Measurements from ENCODE around the gene ZMYND8.
A peak's percentile ranks its signal among the peaks of the same experiment; 100 is the strongest.

ZMYND8 gene

DNA sequence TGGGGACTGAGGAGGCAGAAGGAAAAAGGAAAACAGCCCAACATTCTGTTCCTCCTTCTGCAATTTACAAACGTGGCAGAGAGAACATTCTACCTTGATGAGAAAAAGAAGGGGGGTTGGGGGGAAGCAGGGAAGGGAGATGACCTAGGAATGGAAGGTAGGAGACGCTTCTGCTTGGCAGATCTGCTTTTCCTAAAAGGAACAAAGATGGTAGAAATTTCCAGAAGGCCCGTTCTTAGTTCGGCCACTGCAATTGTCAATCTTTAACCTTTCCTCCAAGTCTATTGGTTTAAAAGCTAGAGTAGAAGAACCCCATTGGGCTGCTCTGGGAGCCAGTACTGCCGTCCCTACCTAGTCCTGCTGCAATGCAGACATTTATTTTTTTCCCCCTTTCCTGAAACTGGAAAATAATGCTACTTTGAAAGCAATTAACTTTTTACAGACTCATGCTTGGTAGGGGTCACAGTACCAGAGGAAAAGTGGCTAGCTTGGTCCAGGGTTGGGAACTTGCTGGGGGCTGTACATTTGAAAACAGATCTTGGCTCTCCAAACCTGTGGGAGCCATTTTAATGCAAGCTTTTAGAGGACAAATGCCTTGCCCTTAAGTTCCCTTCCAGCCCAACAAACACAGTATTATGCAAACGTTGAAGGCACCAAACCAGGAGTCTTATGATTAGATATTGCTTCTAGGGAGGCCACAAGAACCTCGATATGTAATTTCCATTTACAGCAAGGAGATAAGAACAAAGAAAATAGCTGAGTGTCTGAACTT is 2.6 kb downstream of the ZMYND8 start:
- DNase-seq, result no peak

DNA sequence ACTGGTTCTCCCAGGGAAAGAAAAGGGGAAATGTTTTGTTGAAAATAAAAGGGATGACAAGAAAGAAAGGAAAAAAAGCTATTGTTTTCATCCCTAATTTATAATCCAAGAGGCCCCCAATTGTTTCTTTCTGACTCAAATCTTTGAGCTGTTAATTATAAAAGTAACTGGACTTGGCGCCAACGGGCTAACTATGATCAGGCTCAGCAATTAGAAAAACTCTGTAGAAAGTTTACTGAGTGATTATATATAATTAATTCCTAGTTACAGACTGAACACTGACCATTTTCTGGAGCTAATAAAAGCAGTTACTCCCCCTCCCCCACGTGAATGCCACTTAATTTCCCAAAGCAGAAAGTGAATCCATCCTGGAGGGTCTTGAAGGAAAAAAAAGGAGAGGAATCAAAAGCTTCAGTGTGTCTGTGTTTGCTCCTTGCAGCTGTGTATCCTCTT is 3.2 kb downstream of the ZMYND8 start:
- DNase-seq, result no peak

DNA sequence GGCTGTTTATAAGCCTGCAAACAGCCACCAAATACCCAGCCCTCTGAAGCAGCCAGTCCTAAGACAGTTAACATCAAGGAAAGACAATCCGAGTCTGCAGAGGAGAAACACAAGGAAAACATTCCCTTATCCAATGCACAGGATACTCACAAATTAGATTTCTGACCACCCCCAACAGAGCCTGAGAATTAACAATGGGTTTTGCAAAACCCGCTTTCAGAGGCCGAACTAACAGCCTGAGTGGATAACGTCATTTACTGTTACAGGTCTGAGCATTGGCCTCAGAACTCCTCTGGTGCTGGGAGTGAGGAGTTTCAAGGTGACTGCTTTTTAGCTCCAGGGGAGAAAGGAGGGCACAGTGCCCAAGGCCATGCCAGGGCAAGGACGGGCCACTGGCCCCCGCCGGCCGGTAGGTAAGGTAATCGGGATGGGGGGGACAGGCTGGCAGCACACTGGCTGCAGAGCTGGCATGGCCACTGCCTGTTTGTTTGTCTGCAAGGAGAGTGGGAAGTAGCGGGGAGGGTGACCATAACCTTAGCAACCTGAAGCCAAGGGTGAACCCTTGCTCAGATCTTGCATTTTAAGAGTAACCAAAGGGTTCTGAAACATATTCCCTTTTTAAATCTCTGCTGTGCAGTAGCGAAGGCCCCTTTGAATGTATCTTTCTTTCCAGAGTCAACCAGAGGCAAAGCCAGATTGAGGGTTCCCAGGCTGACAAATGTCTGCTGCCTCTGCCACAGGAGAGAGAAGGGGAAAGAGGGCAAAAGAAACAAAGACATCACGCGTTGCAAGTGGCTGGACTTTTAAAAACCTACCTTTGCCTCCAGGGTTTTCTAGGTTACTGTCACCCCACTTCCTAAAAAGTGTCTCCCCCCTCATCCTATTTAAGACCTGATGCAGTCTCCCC is 3.9 kb downstream of the ZMYND8 start:
- no peak for DNase-seq

DNA sequence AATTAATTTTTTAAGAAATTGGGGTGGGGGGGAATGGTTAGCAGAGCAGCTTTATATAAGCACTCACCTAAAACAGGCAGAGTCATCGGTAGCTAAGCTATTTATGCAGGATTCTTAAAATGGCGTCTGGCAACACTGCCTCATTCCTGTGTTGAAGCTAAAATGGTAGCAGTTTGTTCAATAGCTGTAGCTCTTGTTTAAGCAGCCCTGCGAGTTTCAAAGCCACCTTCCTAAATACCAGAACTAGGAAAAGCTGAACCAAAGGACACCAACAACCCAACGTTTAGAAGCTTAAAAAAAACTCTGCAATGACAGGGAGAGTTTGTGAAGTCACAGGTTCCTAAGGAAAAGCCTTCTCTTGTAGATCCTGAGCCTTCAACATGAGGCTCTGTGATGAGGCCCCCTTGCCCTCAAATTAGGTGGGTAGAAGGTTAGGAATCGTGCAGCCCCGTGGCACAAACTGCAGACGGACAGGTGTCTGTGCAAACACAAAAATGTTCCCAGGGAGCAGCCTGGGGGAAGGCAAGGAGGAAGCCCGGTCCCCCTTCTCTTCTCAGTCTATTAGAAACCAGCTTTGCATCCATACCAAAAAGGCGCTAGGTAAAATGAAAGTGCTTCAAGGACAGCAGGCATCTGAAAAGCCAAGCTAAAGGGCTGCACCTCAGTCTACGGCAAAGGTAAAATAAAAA is 4.7 kb downstream of the ZMYND8 start:
- DNase-seq, result no peak

DNA sequence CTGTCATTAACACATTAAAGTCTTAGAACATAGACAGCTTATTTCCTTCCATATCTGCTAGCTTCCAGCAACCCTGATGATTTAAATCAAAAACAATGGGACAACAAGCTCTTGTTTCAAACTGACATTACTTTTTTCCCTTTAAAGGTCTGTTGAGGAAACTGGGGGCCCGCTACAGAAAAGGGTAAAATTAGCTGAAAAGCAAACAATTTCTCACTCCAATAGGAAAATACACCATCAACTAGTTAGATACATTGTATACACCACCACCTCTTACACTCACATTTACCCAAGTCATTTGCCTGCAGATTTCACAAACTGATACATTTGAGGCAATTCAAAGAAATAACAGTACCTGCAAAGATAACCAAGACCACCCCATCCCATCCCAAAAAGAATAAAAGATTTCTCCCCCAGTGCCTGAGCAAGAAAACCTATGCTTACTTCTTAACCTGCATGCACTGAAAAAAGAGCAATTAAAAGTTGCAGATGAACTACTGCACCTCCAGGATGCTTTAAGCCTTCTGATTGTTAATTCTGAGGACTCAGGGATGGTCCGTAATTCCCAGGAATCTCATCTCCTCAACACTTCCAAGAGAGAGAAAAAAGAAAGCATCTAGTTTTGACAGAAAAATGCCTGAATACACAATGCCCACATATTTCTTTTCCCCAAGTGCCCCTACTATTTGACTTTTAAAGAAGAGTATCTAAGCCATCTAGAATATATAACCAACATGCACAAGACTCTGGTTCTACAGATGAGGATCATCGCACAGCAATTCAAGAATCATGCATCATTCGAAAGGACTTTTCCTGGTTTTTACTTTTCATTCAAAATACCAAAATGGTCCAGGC is 5.6 kb downstream of the ZMYND8 start:
- no peak for DNase-seq

DNA sequence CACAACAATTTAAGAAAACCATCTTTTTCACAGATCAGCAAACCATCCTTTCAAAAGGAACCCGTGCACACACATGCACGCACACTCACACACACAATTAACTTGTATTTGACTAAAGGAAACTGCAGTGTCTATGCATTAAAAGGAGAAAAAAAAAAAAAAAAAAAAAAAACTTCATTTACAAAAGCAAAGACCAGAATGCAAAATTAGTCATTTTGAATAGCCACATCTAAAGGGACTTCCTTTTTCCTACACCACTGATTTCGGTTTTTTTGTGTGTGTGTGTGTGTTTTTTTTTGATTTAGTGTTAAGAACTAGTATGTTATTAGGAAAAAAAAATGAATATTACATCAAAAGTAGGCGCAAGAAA is 6.3 kb downstream of the ZMYND8 start:
- no peak for DNase-seq

DNA sequence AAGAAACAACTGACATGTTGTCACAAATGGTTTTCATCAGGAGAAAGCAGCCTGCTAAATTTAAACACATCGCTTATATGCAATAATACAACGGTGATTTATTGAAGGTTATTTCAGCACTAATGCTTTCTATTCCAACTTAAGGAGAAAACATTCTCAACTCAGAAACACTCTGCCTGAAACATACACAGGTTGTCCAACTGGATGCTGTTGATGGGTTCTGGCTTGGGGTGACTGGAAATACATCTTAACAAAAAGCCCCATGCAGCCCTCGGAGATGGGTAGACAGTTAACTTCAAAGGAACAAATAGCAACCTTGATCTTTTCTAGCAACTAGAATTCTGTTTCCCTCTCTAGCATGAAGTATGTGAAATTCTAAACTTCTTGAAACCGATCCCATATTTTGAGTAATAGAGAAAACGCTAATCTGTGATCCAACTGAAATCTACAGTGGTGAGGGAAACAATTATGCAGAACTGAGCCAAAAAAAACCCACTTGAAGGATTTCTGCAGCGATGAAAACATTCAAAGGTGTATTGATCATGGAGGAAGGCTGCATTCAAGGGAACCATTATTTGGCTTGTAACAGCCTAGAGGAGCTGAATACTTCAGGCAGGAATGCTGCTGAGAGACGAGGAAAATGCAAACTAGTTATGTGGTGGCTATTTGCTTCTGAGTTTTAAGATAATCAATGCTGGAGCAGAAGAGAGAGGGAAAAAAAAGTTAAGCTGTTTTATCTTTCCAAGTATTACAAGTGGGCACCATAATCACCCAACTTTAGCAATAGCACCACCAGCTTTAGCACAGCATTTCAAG is 6.9 kb downstream of the ZMYND8 start:
- no peak for DNase-seq

DNA sequence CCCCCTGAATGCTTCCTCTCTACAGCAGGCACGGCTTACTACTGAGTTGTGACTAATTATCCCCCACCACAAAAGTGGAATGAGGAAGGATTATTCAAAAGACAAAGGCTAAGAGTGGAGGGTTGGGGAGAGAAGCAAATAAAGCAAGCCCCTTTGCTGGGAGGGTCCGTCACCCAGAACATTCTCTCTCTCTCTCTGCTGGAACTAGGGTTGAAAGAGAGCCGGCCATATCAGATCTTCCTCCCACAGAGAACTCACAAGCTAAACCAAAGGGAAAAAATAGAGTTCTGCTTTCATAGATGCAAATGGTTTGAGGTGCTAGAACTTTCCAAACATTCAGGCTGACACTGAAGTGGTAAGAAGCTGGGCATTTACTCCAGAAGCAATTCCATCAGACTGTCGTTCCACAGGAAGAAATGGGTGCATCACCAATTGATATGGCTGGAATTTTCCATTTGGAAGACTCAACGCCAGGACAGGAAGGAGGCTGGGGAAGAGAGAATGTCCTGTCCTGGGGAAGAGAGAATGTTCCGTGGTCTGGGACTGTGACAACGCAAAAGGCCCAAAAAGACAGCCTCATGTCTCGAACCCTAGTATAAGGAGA is 7.9 kb downstream of the ZMYND8 start:
- DNase-seq, result no peak

DNA sequence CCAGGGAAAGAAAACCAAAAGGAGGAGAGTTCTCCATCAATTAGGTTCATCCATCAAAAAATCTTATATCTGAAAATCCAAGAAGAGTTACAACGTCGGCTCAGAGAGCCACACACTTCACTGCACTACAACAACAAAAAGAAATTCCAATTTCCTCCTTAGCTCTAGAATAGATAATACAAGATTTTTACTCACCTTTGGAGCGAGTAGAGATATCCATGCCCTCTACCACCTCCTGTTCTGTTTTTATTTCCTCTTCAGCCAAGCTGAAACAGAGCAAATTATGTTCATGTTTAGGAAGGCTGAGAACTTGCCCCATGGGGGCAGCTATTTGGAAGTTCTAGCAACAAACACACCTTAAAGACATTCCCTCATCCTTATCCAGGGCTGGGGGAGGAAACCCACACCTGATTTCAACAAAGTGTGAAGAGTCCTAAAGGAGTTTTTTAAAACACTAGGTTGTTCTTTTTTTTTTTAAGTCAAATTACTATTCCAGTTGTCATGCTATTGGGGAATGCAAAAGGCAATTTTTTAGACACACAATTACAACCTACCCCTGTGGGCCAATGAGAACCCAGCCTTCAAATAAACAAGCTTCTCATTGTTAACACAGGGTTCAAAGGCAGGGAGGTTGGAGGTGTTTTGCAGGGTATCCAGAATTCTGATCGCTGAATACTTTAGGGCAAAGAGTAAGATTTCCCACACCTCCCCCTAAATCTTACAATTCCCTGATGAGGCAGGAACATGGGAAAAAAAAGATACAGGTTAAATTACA is 8.7 kb downstream of the ZMYND8 start:
- DNase-seq, result no peak

DNA sequence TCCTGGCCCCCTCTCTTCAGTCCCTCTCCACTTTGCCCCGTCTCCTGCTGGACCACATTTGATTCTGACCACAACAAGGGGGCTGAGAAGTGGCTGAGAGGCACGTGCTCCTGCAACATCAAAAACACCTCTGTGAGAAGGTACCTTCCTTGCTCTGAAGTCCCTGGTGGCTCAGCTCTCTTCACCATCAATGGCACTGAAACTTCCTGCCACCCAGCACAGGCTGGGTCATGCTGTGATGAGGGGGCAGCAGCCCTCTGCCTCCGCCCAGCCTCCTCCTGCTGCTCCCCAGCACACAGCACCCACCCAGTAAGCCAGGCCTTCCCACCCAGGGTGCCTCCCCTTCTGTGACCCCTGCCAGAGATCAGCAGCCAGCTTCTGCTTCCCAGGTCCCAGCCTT is 10.3 kb downstream of the ZMYND8 start:
- no peak for DNase-seq

DNA sequence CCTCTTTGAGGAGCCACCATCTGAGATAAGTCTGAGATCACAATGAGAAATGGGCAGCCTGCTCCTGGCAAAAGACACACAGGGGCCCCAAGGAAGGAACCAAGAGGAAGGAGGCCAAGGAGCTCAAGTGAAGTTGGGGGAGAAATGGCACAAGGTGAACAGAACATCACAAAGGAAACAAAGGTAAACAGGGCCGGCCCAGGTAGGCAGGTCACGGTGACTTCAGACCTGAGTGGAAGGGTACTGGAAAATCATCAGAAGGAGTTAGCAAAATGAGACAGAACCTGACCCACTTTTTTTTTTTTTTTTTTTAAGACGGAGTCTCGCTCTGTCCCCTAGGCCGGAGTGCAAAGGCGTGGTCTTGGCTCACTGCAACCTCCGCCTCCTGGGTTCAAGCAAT is 11.3 kb downstream of the ZMYND8 start:
- no peak for DNase-seq

DNA sequence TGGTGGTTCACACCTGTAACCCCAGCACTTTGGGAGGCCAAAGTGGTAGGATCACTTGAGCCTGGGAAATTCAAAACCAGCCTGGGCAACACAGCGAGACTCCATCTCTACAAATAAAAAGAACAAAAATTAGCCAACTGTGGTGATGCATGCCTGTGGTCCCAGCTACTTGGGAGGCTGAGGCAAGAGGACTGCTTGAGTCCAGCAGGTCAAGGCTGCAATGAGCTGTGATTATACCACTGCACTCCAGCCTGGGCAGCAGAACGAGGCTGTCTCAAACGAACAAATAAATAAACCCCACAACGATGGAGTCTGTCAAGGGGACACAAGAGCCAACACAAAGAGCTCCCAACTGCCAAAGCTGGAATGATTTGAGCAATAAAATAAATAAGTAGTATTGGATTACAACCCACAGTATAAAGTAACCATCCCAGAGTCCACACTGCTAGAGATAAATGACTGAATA is 13.5 kb downstream of the ZMYND8 start:
- DNase-seq, result no peak

DNA sequence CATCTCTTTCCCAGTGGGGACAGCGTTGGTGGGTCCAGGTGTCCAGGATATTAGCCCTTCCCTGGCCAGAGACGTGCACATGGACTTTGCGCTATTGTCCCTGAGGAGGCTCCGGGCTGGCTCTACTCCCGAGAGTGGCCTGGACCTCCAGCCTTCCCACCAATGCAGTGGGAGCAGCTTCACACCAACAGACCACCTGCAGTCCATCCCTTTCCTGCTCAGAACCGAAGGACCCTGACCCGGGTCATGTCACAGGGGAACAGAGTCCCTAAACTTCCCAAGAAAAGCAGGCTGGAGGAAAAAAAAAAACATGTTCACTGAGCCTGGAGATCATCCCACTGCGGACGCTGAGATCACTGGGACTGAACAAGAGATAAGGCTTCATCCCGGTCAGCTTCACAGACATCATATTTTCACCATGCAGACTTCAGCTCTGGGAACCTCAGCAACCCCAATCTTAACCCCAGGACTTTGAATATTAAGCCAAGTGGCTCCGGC is 18.3 kb downstream of the ZMYND8 start:
- no peak for DNase-seq

DNA sequence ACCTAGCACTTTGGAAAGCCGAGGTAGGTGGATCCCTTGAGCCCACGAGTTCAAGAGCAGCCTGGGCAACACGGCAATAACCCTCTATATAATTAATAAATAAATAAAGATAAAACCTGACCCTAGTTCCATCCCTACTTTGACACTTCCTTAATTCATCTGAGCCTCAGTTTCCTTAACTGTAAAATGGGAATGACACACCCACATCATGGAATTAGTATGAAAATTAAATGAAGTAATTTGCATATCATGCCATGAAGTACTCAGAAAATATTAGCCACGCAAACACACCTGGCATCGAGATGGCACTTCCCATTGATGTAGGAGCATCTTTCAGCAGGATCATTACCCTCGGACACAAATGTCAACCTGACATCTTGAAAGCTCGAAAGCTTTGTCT is 19.1 kb downstream of the ZMYND8 start:
- DNase-seq, result no peak

DNA sequence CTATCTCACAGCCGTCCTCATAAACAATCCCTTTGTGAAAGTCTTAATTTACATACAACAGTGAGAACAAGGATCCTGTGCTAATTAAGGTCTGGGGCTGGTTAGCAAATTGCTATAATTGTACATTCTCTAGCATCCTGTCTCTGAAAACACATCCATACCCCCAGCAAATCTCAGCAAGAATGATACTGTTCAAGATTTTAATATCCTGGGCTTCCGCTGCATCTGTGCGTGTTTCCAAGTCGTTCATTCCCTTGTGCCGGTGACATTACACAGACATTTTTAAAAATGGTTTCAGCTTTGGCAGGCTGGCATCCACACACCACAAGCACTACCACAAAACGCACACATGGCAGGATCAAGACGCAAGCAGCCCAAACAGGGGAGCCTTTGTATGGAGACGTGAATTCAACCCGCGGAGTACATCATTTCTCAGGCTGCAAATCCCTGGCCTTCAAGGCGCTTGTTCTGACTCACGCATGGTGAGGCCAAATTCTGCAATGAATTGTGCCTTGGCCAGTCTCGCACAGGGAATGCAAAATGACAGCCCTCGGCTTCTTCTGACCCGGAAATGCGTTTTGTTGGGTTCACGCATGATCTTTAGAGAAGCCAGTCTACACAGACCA is 20.3 kb downstream of the ZMYND8 start:
- DNase-seq, result no peak

DNA sequence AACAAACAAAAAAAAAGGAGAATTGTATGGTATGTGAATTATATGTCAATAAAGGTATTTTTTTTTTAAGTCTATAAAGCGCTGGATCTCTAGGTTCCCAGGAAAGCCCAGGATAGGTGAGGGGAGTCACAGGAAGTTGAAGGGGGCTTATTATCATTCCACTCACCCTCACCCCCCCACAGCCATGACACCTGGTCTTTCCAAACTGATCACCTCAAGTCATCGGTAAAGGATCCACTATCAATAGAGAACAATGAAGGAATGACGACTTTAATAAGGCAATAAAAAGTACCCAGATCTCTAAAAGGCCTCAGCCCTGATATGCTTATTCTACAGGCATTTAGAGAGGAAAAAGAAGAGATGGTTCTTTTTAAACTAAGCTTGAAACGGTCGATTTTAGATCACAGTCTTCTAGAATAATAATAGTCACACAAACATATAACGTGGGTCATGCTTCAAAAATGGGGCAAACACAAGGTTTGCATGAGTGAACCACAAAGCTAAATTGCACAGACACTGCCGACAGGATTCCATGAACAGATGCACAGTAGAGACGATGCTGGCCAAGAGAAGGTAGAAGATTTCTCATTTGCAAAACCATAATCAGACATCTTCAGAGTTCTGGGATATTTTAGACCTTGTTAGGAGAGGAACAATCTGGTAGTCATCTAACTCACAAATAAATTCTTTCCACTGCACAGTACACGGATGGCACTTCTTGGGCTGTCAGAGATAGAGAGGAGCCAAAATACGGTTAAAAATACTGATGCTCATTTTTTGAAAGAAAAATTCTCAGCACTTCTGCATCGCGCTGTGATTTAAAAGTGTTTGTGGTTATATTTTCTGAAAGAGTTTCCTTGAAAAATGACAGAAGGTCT is 21.0 kb downstream of the ZMYND8 start:
- no peak for DNase-seq

DNA sequence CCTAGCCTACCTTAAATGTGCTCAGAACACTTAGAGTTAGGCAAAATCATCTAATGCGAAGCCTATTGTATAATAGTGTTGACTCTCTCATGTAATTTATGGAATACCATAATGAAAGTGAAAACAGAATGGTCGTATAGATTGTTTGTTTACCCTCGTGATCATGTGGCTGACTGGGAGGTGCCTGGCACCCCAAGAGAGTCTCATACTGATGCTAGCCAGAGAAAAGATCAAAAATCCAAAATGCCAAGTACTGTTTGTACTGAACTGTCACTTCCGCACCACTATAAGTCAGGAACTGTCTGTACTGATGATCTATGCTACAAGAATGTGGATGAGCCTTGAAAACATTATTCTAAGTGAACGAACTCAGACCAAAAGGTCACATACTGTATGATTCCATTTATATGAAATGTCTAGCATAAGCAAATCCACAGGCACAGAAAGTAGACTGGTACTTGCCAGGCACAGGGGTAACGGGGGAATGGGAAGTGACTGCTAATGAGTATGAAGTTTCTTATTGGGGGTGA is 22.4 kb downstream of the ZMYND8 start:
- DNase-seq, result peak; percentile 26

Measured in NCI-H1436 treated with DMSO at 0.1 percent for 48 hours (cell line).